HL-60 (cell line): Measurements from ENCODE around the gene PI4K2A.

Experiments used
- DNase-seq, 2 experiments: peaks; one replicate each; pipeline ENCODE4 v3.0.0-alpha.2; 2010 to 2020; ENCODE audit warnings: low read depth in 1 of 2, low spot score in 1 of 2
- H3K27ac ChIP-seq: fragments of 250-450 bp; sonication (Bioruptor Pico); replicated peaks from 2 replicates; pipeline ENCODE4 v1.5.1; 2020; ENCODE audit warnings: mild to moderate bottlenecking, moderate library complexity
- H3K27me3 ChIP-seq: fragments of 250-450 bp; sonication (Bioruptor Pico); 2 replicates; pipeline ENCODE4 v1.5.1; 2021; ENCODE audit warnings: mild to moderate bottlenecking, moderate library complexity; ENCODE audit not compliant: insufficient read depth, poor library complexity, severe bottlenecking
- H3K4me3 ChIP-seq: replicated peaks from 2 replicates; pipeline ENCODE4 v1.5.1; 2011; ENCODE audit warnings: mild to moderate bottlenecking, control low read depth, low read length; ENCODE audit not compliant: insufficient read depth
- GABPA ChIP-seq: IDR thresholded peaks from 2 replicates; pipeline ENCODE4 v1.6.1; 2012; ENCODE audit warnings: low read depth
- POLR2AphosphoS5 ChIP-seq: IDR thresholded peaks from 2 replicates; pipeline ENCODE4 v1.6.1; 2012; ENCODE audit warnings: low read depth
- SPI1 ChIP-seq: IDR thresholded peaks from 2 replicates; pipeline ENCODE4 v1.6.1; 2012; ENCODE audit warnings: low read depth, mild to moderate bottlenecking, borderline replicate concordance
- TF ChIP-seq, protein P1 (sequence below): IDR thresholded peaks from one replicate; pipeline ENCODE4 v1.5.1; 2011; ENCODE audit warnings: low read length, control low read depth, inconsistent platforms; ENCODE audit not compliant: insufficient read depth
- TF ChIP-seq, protein P2 (sequence below): IDR thresholded peaks from 2 replicates; pipeline ENCODE4 v1.6.1; 2012; ENCODE audit warnings: low read depth; ENCODE audit not compliant: insufficient replicate concordance

The PI4K2A gene

DNA sequence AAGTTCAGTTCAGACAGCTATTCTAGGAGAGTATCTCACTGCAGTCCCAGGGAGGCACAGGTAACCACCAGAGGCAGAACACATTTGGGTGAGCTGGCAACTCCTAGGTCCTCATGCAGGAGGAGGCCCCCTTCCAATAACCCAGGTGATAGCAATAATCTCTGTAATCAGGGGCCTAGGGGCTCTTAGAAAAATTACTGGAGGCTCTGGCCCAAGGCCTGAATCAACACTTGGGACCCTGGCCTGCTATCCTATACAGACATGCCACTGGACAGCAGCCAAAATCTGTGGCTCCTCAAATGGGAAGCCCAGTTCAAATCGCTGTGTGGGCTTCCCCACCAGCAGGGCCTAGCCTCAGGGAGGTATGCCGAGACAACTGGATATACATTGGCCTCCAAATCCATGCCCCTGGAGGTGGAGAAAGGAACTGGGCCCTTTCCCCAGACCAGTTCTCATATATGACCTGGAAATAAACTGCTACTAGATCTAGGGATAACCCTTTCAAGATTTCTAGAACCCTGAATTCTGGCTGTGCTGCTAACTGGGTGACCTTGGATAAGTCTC, 45.0 kb downstream of the PI4K2A start:
- Histone ChIP-seq H3K4me3 (no peak overlapping the region), H3K27ac (no peak overlapping the region), H3K27me3 (no peaks in the 10 kb centered on the region)
- no peak for TF ChIP-seq GABPA
- TF ChIP-seq POLR2AphosphoS5 = no peak
- TF ChIP-seq, protein P1, sequence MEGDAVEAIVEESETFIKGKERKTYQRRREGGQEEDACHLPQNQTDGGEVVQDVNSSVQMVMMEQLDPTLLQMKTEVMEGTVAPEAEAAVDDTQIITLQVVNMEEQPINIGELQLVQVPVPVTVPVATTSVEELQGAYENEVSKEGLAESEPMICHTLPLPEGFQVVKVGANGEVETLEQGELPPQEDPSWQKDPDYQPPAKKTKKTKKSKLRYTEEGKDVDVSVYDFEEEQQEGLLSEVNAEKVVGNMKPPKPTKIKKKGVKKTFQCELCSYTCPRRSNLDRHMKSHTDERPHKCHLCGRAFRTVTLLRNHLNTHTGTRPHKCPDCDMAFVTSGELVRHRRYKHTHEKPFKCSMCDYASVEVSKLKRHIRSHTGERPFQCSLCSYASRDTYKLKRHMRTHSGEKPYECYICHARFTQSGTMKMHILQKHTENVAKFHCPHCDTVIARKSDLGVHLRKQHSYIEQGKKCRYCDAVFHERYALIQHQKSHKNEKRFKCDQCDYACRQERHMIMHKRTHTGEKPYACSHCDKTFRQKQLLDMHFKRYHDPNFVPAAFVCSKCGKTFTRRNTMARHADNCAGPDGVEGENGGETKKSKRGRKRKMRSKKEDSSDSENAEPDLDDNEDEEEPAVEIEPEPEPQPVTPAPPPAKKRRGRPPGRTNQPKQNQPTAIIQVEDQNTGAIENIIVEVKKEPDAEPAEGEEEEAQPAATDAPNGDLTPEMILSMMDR = no peak
- TF ChIP-seq, protein P2, sequence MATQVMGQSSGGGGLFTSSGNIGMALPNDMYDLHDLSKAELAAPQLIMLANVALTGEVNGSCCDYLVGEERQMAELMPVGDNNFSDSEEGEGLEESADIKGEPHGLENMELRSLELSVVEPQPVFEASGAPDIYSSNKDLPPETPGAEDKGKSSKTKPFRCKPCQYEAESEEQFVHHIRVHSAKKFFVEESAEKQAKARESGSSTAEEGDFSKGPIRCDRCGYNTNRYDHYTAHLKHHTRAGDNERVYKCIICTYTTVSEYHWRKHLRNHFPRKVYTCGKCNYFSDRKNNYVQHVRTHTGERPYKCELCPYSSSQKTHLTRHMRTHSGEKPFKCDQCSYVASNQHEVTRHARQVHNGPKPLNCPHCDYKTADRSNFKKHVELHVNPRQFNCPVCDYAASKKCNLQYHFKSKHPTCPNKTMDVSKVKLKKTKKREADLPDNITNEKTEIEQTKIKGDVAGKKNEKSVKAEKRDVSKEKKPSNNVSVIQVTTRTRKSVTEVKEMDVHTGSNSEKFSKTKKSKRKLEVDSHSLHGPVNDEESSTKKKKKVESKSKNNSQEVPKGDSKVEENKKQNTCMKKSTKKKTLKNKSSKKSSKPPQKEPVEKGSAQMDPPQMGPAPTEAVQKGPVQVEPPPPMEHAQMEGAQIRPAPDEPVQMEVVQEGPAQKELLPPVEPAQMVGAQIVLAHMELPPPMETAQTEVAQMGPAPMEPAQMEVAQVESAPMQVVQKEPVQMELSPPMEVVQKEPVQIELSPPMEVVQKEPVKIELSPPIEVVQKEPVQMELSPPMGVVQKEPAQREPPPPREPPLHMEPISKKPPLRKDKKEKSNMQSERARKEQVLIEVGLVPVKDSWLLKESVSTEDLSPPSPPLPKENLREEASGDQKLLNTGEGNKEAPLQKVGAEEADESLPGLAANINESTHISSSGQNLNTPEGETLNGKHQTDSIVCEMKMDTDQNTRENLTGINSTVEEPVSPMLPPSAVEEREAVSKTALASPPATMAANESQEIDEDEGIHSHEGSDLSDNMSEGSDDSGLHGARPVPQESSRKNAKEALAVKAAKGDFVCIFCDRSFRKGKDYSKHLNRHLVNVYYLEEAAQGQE = no peak
- no peak for TF ChIP-seq SPI1
- DNase-seq = no peak

- H3K4me3 ChIP-seq = peak overlapping the region; percentile 70
- peak overlapping the region; percentile 43; the same call in 1 of the 2 replicates for H3K27ac ChIP-seq
- H3K27me3 ChIP-seq = no peaks in the 10 kb centered on the region
- TF ChIP-seq, protein P1 = no peak
- TF ChIP-seq POLR2AphosphoS5 = no peak
- TF ChIP-seq SPI1 = no peak
- no peak for TF ChIP-seq GABPA
- TF ChIP-seq, protein P2 = no peak
- DNase-seq = no peak
Measured at GRCh38 chr10:97686301-97686961, 46.0 kb downstream of the PI4K2A start.

DNA sequence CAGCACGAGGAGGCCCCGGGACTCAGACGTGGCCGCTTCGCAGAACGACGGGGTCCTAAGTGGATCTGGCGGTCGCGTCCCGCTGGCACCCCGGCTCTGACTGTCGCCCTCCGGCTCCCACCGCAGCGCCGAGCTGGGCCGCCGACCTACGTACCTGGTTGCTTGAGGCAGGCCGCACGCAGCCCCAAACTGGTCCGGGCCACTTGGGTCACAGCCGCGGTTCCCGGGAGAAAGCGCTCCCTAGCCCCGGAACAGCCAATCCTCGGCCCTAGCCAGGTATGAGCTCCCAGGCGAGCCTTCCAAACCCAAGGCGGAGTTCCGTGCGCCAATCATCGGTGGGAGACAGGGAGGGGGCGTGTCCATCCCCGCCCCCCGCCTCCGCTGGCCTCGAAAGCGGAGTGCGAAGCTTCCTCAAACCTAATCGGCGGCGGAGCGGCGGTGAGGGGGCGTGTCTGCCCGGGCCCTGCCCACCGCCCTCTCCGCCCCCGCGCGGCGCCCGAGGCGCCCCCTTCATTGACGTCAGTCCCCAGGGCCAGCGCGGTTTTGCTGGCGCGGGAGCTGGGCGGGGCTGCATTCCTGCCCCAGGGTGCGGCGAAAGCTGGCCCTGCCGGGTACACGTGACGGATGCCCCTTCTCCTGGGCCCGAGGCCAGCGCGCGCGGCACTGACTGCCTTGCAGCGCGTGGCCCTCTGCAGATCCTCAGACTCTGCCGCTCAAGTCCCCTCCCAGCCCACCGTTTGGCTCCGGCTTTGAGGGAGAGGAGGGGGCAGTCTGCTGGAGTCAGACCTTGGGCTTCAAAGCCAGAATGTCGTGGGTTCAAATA, 46.7 kb downstream of the PI4K2A start, which contains the start of gene AVPI1:
AVPI1 (minus strand) TSS at position 280 of the 823 bp plus-strand sequence. CDS start 7,336 bp downstream, outside the sequence.
- peak; percentile 94 to 96 for DNase-seq
- H3K4me3 ChIP-seq = peak within 1 kb of the TSS; percentile 70
- peak within 1 kb of the TSS; percentile 54 for H3K27ac ChIP-seq
- TF ChIP-seq, protein P1 = no peak
- peak; percentile 79 for TF ChIP-seq POLR2AphosphoS5
- TF ChIP-seq SPI1 = no peak; the same call in 1 of the 2 replicates
- no peak for TF ChIP-seq GABPA
- no peaks in the 10 kb centered on the region for H3K27me3 ChIP-seq
